Esophagus muscularis mucosa (tissue), 4 donors: ENCODE results near the gene ADGRG6.

Source experiments
- CTCF ChIP-seq, 3 experiments: fragments of 200-600 bp in 2 of 3; fragments of 450-650 bp in 1 of 3; sonication (generic) in 2 of 3; IDR thresholded peaks; one replicate each; pipeline ENCODE4 v1.5.1; 2017 to 2019; ENCODE audit warnings: antibody characterized with exemption in 3 of 3, mild to moderate bottlenecking in 2 of 3, moderate library complexity in 1 of 3
- EP300 ChIP-seq: sonication (generic); formaldehyde crosslinking; IDR thresholded peaks from one replicate; pipeline ENCODE4 v1.6.1; 2017; ENCODE audit warnings: antibody characterized with exemption
- POLR2A ChIP-seq: fragments of 450-650 bp; IDR thresholded peaks from one replicate; pipeline ENCODE4 v1.6.1; 2017; ENCODE audit warnings: antibody characterized with exemption, moderate library complexity, mild to moderate bottlenecking, low read depth

- no peak for TF ChIP-seq CTCF (IDR thresholded peaks at IDR 0.05)
- no peak for TF ChIP-seq POLR2A
- no peak for TF ChIP-seq EP300
Observed at GRCh38 chr6:142345261-142345660, 43.5 kb downstream of the ADGRG6 start.
